Fibroblast of skin of abdomen (primary cell): Measurements from ENCODE around the gene DHX32.
"Not testable (repeated sequence)": the region's sequence is repeated elsewhere in the genome, so short reads cannot be mapped to it uniquely, and the experiment has no call there.

ENCODE experiments used
- DNase-seq: peaks from one replicate; pipeline ENCODE4 v3.0.0-alpha.2; 2013

Gene DHX32

DNA sequence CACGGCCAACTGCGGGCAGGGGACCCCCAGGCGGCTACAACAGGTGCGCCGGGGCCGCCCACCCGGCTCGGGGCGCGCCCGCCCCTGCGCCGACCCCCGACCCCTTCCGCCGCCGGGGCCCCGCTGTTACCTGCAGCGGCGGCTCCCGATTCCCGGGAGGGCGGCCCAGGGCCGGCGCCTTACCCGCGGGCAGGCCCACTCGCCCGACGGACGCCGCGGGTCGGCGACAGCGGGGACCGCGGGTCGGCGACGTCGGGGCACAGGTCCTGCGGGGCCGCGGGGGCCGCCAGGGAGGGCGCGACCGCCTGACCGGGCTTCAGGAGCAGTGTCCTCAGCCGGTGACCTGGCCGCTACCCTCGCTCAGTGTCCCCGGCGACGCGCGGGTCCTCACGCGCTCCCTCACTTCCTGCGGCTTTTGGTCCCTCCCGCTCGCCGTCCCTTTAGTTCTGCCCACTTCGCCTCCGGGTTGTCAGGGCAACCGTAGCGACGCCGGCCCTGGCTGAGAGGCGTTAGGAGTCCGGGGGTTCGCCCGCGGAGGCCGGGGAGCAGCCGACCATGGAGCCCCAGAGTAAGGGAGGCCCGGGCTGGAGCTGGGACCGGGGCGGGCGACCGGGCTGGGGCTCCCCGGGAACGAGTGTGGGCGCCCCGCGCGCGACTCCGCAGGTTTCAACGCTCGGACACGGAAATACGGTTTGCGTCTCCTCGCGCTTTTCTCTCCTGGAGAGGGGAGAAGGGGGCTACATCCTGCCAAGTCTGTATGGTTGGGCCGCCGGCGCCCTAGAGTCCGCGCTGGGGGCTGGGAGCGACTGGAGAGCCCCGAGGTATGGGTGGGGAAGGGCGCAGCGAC is 15.2 kb upstream of the DHX32 start, which contains the start of gene FANK1:
Gene FANK1, plus strand, starts transcription at position 477 of the 847 bp plus-strand sequence. Its CDS starts 79 bp downstream, at position 556.
- peak; percentile 90 for DNase-seq

DNA sequence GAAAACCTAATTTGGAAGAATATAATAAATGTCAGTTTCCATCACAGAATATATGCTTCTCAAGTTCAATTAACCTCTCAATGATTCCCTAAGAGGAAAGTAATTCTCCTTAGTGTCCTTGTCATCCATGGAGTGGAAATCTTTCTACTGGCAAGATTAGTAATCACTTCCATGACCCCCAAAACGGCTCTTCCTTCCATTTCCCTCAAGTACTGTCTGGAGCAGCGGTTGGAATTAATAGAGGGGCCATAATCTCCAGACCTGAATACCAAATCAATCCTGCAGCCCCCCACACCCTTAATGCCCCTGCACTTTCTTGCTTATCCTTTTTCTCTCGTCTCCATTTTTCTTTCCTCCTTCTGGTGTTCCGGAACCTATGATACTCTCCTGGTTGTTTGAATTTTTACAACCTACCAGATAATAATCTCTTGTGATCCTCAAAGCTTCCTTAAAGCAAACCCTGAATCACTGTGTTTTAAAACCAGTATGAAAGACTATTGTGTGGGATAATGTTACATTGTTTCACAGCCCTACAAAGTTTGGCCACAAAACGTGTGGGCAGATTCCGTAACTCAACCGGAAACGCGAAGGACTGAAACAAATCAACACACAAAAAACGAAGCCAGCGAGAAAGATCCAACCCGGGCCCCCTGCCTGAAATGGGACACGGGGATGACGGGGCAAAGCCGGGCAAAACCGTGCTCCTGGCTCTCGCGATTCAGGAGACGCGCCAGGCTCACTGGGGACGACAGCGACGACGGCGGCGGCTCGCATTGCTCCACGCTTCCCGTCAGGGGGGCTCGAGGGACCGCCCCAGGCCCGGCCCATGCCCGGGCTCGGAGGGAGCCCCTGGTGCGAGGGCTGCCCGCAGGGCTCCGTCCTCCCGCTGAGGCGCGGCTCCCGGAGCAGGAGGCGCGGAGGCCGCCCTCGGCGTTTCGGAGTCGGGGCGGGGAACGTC is 14.3 kb upstream of the DHX32 start:
- peak; percentile 62 for DNase-seq

- not testable (repeated sequence) for DNase-seq
These were observed 13.1 kb upstream of the DHX32 start for GRCh38 chr10:125894176-125894575.

GRCh38 chr10:125892402-125892801 is 11.3 kb upstream of the DHX32 start:
- DNase-seq, result not testable (repeated sequence)

DNA sequence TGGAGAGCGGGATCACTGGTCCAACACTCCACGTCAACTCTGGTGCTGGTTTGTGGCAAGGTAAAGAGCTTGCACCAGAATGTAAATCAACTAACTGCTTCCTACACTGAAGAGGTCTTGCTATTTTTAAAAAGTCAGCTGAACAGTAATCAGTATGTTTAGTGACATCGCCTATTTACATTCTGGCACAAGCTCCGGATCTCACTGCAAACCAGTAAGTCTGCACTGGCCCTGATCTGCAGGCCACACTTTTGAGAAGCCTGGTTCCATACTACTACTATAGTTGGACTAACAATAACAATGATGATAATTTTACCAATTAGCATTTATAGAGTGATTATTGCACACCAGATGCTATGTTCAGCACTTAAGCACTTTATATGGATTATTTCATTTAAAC is 8.3 kb upstream of the DHX32 start:
- not testable (repeated sequence) for DNase-seq

- DNase-seq, result no peak
These were observed 5.9 kb upstream of the DHX32 start for GRCh38 chr10:125886914-125887512.

GRCh38 chr10:125883211-125883610 is 2.1 kb upstream of the DHX32 start:
- DNase-seq, result no peak

- no peak for DNase-seq
These were observed 1.5 kb upstream of the DHX32 start for GRCh38 chr10:125882596-125882995.

DNA sequence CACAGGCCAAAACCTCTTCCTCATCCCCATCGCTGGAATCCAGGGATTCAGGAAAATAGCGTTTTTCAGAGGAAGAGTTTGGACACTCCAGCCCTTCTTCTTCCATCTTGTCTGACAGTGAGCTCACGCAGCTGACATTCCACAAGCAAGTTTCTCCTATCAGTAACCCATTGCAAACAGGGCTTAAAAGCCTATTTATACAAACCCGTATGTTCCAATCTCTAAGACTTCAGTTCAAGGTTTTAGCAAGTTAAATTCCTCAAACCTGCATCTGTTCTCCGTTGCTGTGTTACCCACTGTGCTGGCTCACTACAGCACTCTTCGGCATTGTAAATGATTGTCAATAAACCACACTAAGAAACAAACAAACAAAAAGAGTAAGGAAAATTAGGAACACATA is 373 bp downstream of the DHX32 start:
- no peak for DNase-seq

DNA sequence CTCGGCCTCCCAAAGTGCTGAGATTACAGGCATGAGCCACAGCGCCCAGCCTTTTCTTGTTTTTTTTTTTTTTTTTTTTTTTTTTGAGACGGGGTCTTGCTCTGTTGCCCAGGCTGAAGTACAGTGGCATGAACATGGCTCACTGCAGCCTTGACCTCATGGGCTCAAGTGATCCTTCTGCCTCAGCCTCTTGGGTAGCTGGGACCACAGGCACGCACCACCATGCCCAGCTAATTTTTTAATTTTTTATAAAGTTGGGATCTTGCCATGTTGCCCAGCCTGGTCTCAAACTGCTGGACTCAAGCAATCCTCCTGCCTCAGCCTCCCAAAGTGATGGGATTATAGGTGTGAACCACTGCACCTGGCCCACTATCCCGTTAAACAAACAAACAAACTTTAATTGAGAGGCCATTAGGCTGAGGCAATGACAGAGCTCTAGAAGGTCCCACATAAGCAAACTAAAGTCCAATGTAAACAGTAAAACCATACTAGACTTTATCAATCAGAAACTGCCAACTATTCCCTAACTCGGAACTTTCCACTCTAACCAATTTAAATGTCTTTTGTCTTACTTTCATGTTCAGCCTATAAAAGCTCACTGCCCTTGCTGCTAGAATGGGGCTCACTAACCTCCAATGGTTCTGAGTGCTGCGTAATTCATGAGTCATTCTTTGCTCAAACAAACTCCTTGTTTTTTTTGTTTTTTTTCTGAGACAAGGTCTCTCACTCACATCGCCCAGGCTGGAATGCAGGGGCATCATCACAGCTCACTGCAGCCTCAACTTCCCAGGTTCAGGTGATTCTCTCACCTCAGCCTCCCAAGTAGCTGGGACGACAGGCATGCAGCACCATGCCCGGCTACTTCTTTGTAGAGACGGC is 1.9 kb downstream of the DHX32 start:
- peak; percentile 78 for DNase-seq

- no peak for DNase-seq
These were observed 9.8 kb downstream of the DHX32 start for GRCh38 chr10:125871338-125871737.

GRCh38 chr10:125868372-125868975 is 12.6 kb downstream of the DHX32 start:
- DNase-seq, result peak; percentile 40

GRCh38 chr10:125866421-125867029 is 14.6 kb downstream of the DHX32 start:
- DNase-seq, result no peak

GRCh38 chr10:125865120-125865519 is 16.0 kb downstream of the DHX32 start:
- no peak for DNase-seq

- DNase-seq, result no peak
These were observed 21.8 kb downstream of the DHX32 start for GRCh38 chr10:125859128-125859817.

GRCh38 chr10:125857185-125857760 is 23.8 kb downstream of the DHX32 start:
- no peak for DNase-seq

GRCh38 chr10:125852487-125852886 is 28.6 kb downstream of the DHX32 start:
- DNase-seq, result no peak

DNA sequence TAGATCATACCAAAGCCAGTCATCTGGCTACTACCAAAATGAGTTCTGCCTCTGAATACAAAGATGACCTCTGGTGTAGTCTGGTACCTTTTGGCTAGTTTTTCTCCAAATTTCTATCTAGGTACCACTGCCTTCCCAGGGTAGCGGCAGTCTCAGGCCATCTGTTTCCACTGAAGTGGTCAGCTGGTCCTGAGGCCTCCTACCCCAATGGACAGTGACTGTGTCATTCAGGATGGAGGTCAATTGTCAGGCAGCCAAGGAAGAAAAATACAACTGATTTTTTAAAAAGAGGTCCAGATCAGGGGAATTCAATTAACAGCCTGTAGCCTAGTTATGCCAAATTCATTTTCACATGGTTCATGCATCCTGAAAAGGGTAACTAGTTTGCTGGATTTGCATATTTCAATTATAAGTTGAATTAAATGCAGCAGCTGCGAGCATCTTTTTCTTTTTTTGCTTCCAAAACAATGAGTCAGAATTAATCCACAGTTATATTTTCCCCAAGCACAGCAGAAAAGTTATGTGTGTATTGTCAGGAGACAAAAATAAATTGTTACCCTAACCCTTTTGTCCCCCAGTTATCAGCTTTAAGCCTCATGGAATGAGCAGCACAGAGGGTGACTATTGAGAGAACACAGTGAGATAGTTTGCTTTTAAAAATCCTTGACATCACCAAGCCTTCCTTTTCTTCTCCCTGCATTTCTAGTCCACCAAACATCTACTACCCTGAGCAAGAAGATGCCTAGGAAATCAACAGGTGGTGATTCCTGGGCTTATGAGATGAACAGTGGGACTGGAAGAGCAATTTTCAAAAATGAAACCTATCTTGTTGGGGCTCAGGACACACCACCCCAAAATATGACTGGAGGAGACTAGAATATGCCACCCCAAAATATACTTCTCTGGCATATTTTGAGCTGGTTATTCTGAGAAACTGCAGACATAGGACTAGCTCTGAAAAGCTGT is 30.0 kb downstream of the DHX32 start:
- no peak for DNase-seq

GRCh38 chr10:125849448-125849847 is 31.6 kb downstream of the DHX32 start:
- no peak for DNase-seq
